K562 (cell line): ENCODE results near the gene TMEM86B. TPM values are rescaled to one million over a fixed set of nuclear protein-coding genes. Genes with fewer than 3 reads are reported as not detected.

Experiments
- TAF15 ChIP-seq: fragments of 200-400 bp; formaldehyde crosslinking; IDR thresholded peaks from 2 replicates; pipeline ENCODE4 v1.6.1; 2017; ENCODE audit warnings: mild to moderate bottlenecking, low read depth, low read length, moderate library complexity
- ZKSCAN3 ChIP-seq: fragments of 250-450 bp; sonication (Bioruptor Pico); IDR thresholded peaks from 2 replicates; pipeline ENCODE4 v1.4.0; 2020
- polyA plus RNA-seq, 8 experiments: library from polyadenylated mRNA; depleted of rRNA in 4 of 8; stranded (reverse) in 5 of 8; unstranded in 3 of 8; fragments of >200 nt; fragmentation: Nextera tagmentation in 2 of 8; fragmentation: Illumina TruSeq in 1 of 8; extraction: Ambion mirVana in 2 of 8; extraction: Trizol in 1 of 8; gene quantifications; 2 replicates each; pipeline versions ENCODE4 v1.2.1 to v1.2.3, GENCODE V29; 2011 to 2014; ENCODE audit warnings: inconsistent platforms in 1 of 8, missing spikeins in 1 of 8
- total RNA-seq, 7 experiments: library from RNA; depleted of rRNA in 6 of 7; stranded (reverse); fragments of >200 nt in 6 of 7; fragmentation: Illumina TruSeq in 2 of 7; extraction: Trizol in 2 of 7; gene quantifications; 2 replicates each; pipeline versions ENCODE4 v1.2.1 to v1.2.3, GENCODE V29; 2011 to 2021; ENCODE audit warnings: low replicate concordance in 1 of 7
- TF ChIP-seq, protein P1 (sequence below): fragments of 250-450 bp; sonication (Bioruptor Pico); IDR thresholded peaks from 2 replicates; pipeline ENCODE4 v1.8.0; 2022; ENCODE audit warnings: inconsistent platforms, mild to moderate bottlenecking, moderate library complexity, borderline replicate concordance
- TF ChIP-seq, protein P2 (sequence below): fragments of 250-450 bp; sonication (Bioruptor Pico); IDR thresholded peaks from 2 replicates; pipeline ENCODE4 v1.4.0; 2020; ENCODE audit warnings: mild to moderate bottlenecking, moderate library complexity

TMEM86B gene
- total and polyA plus RNA-seq, 9 of the 15 experiments (the other 6 are each of a cell fraction or from before 2014, with no cell fraction given): 0.28 to 7.9 (median 2.1) TPM

DNA sequence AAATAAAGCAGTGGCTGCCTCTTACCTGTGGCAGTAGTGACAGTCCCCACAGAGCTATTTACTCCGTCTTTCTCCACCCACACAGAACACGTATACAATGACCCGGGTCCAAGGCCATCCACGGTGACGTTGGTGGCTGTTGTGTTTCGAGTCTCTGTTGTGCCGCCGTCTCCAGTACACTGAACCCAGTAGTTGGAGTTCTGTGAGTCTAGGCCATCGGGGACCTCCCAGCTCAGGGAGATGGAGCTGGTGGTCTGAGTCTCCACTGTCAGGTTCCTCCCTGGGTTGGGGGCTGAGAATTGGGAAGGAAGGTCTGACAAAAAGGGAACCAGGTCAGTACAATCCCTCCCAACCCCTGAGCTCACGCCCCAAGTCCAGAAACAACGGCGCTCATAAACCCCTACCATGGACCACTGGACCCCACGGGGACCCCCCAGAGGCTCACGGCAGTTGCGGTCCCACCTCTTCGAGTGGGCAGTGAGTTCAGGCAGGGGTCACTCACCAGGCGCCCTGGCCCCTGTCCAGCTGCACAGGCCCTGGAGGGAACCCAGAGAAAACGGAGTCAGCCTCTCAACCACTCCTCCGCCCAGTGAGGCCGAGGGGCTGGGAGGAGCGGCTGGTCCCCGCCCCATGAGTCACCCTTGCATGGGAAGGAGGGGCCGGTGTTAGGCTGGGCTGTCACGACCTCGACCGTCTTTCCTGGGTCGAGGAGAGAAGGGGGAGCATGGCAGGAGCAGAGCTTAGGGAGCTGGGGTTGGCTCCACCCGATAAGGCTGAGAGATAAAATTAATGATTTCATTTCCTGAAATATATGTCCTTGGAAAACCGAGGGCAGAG lies 21.7 kb downstream of the TMEM86B start (continued):
- TF ChIP-seq, protein P1, sequence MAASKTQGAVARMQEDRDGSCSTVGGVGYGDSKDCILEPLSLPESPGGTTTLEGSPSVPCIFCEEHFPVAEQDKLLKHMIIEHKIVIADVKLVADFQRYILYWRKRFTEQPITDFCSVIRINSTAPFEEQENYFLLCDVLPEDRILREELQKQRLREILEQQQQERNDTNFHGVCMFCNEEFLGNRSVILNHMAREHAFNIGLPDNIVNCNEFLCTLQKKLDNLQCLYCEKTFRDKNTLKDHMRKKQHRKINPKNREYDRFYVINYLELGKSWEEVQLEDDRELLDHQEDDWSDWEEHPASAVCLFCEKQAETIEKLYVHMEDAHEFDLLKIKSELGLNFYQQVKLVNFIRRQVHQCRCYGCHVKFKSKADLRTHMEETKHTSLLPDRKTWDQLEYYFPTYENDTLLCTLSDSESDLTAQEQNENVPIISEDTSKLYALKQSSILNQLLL: no peak
- no peak for TF ChIP-seq ZKSCAN3
- TF ChIP-seq TAF15: no peak
- TF ChIP-seq, protein P2, sequence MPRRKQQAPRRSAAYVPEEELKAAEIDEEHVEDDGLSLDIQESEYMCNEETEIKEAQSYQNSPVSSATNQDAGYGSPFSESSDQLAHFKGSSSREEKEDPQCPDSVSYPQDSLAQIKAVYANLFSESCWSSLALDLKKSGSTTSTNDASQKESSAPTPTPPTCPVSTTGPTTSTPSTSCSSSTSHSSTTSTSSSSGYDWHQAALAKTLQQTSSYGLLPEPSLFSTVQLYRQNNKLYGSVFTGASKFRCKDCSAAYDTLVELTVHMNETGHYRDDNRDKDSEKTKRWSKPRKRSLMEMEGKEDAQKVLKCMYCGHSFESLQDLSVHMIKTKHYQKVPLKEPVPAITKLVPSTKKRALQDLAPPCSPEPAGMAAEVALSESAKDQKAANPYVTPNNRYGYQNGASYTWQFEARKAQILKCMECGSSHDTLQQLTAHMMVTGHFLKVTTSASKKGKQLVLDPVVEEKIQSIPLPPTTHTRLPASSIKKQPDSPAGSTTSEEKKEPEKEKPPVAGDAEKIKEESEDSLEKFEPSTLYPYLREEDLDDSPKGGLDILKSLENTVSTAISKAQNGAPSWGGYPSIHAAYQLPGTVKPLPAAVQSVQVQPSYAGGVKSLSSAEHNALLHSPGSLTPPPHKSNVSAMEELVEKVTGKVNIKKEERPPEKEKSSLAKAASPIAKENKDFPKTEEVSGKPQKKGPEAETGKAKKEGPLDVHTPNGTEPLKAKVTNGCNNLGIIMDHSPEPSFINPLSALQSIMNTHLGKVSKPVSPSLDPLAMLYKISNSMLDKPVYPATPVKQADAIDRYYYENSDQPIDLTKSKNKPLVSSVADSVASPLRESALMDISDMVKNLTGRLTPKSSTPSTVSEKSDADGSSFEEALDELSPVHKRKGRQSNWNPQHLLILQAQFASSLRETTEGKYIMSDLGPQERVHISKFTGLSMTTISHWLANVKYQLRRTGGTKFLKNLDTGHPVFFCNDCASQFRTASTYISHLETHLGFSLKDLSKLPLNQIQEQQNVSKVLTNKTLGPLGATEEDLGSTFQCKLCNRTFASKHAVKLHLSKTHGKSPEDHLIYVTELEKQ (CRISPR knock-in tag): no peak
